GM13976 (cell line): ENCODE data around the gene DYNC2H1.

Experiments
- DNase-seq: peaks from one replicate; pipeline ENCODE4 v3.0.0; 2012; ENCODE audit warnings: low spot score
- CTCF ChIP-seq: IDR thresholded peaks from 2 replicates; pipeline ENCODE4 v1.5.1; 2012; ENCODE audit warnings: borderline replicate concordance, mild to moderate bottlenecking; ENCODE audit not compliant: insufficient read depth; ENCODE audit errors: extremely low read depth, missing control alignments, control extremely low read depth
- in situ Hi-C: fragments of 300-500 bp; cut with MboI; formaldehyde crosslinking; loops from one replicate; pipeline ENCODE4 v1.12.0; 2022; ENCODE audit warnings: low sequenced_read_pairs, mixed read lengths, inconsistent platforms; ENCODE audit not compliant: unreplicated experiment

Gene DYNC2H1

GRCh38 chr11:103486604-103487003 lies 377.4 kb downstream of the DYNC2H1 start:
- TF ChIP-seq CTCF: no peak
- no peak for DNase-seq
- in situ Hi-C loops: no loop called here

- TF ChIP-seq CTCF: no peak
- in situ Hi-C loops: no loop called here
- DNase-seq: no peak
Measured at GRCh38 chr11:103487113-103487512, 377.9 kb downstream of the DYNC2H1 start.

GRCh38 chr11:103488031-103488461 lies 378.8 kb downstream of the DYNC2H1 start:
- in situ Hi-C loops: no loop called here
- TF ChIP-seq CTCF: no peak
- DNase-seq: no peak

GRCh38 chr11:103488579-103488978 lies 379.4 kb downstream of the DYNC2H1 start:
- TF ChIP-seq CTCF: no peak
- in situ Hi-C loops: no loop called here
- DNase-seq: no peak

- no peak for TF ChIP-seq CTCF
- no peak for DNase-seq
- in situ Hi-C loops: no loop called here
Measured at GRCh38 chr11:103491777-103492176, 382.6 kb downstream of the DYNC2H1 start.

GRCh38 chr11:103494491-103494890 lies 385.3 kb downstream of the DYNC2H1 start:
- in situ Hi-C loops: no loop called here

More at GRCh38 chr11:103494491-103494890, 385.3 kb downstream of the DYNC2H1 start:
- no peak for TF ChIP-seq CTCF
- no peak for DNase-seq
